Measurements from ENCODE around the gene PROX2. TPM values are rescaled to one million over a fixed set of nuclear protein-coding genes. Genes with fewer than 3 reads are reported as not detected.

The PROX2 gene
- total and polyA plus RNA-seq, 9 of the 15 experiments (the other 6 are each of a cell fraction or from before 2014, with no cell fraction given), result not detected

DNA sequence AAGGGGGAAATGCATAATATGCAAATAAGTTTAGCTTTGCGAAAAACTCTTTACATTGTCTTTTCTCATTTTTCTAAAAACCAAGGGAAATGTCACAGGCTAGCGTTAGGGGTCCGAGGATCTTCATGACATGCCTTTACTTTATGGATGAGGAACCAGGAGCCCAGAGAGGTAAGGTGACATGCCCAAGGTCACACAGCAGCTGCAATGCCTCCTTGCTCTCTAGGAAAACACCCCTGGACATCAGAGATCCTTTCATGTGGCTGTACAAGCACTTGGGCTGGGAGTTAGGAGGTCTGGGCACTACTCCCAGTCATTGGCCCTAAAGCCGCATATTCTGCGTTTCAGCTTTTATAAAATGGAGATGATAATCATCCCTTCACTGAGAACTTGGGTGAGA lies 741 bp downstream of the PROX2 start:
- H3K36me3 ChIP-seq (ENCODE audit: control insufficient read depth, insufficient read depth, low read length), result no peaks in the 10 kb centered on the region
- in situ Hi-C loops (cut with MboI), result no loop called here
- no peak overlapping the region for H2AFZ ChIP-seq (ENCODE audit: low read depth, low read length)
- H3K27me3 ChIP-seq (ENCODE audit: control insufficient read depth in 2 of 2, insufficient read depth in 2 of 2, low read length in 2 of 2), result no peaks in the 10 kb centered on the region
- TF ChIP-seq PCBP1 (IDR thresholded peaks at IDR 0.05; ENCODE audit: low read depth, low read length, poor library complexity, severe bottlenecking) (no peak), ZFP36 (IDR thresholded peaks at IDR 0.05; ENCODE audit: low read depth, low read length, partially characterized antibody) (peak; percentile 55), RBM25 (IDR thresholded peaks at IDR 0.05; ENCODE audit: low read depth, low read length, severe bottlenecking) (peak; percentile 37)
- ChIA-PET CTCF (ENCODE audit: low intra/inter-chr PET ratio) (no interaction called here), POLR2A (no interaction called here)
- H3K4me3 ChIP-seq, result no peak overlapping the region
- 56% methylated on average over 4 of the region's 5 CpGs for WGBS (ENCODE audit: insufficient coverage, low coverage, missing lambda C conversion rate)
- DNase-seq (ENCODE audit: extremely low read depth in 1 of 4, low spot score in 3 of 4) (no peak), ATAC-seq (no peak), FAIRE-seq (no peak)
- H3K4me1 ChIP-seq (replicated peaks in 1 of 2; ENCODE audit: control insufficient read depth in 2 of 2, insufficient read depth in 2 of 2, low read length in 2 of 2), result peaks cover 0 to 4% of the 10 kb centered on the region in 2 experiments; a peak in 1 of 5 replicates
- H3K79me2 ChIP-seq (ENCODE audit: control insufficient read depth, insufficient read depth, low read length), result no peaks in the 10 kb centered on the region
- H3K9ac ChIP-seq (ENCODE audit: insufficient read depth in 1 of 2, low read depth in 2 of 2, low read length in 2 of 2), result no peak overlapping the region
- no peaks in the 10 kb centered on the region for H3K9me3 ChIP-seq (replicated peaks; ENCODE audit: control insufficient read depth, insufficient read depth, low read depth, low read length)
- H4K20me1 ChIP-seq (replicated peaks; ENCODE audit: control insufficient read depth, insufficient read depth, low read length), result no peaks in the 10 kb centered on the region
- intact Hi-C loops (cut with micrococcal nuclease), result no loop called here
- no peaks in the 10 kb centered on the region for H3K9me1 ChIP-seq (ENCODE audit: control insufficient read depth, insufficient read depth, low read length)
- no peak overlapping the region for H3K4me2 ChIP-seq (ENCODE audit: insufficient read depth, low read length)
- no peak overlapping the region for H3K27ac ChIP-seq (ENCODE audit: extremely low read depth, low read depth, low read length)
- no TSS peak for BruUV-seq (replicated peaks)

DNA sequence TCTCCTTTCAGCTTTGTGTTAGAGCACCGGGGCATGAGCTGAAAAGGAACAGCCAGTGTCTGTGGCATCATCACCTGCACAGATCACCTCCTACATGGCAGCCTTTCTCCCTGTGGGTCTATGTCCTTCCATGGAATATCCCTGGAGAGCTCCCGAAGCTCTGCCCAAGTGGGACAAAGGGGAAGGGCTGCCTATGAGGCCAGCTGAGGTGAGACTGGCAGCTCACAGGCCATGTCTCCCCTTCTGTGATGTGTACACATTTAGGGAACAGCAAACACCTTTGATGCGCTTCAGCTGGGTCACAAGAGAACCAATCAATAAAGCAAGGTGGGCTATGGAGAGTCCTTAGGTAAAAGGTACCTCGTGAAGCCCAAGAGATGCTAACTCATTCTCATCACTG lies 4.1 kb downstream of the PROX2 start:
- intact Hi-C loops (cut with micrococcal nuclease) (no loop called here), in situ Hi-C loops (cut with MboI) (no loop called here)
- FAIRE-seq (no peak), ATAC-seq (no peak), DNase-seq (ENCODE audit: extremely low read depth in 1 of 4, low spot score in 3 of 4) (no peak)
- Histone ChIP-seq H3K9ac (ENCODE audit: insufficient read depth in 1 of 2, low read depth in 2 of 2, low read length in 2 of 2) (no peak overlapping the region), H3K27me3 (ENCODE audit: control insufficient read depth in 2 of 2, insufficient read depth in 2 of 2, low read length in 2 of 2) (no peaks in the 10 kb centered on the region), H4K20me1 (replicated peaks; ENCODE audit: control insufficient read depth, insufficient read depth, low read length) (no peaks in the 10 kb centered on the region), H3K4me1 (replicated peaks in 1 of 2; ENCODE audit: control insufficient read depth in 2 of 2, insufficient read depth in 2 of 2, low read length in 2 of 2) (peaks cover 0 to 4% of the 10 kb centered on the region in 2 experiments; a peak in 2 of 5 replicates), H3K4me3 (no peak overlapping the region), H3K36me3 (ENCODE audit: control insufficient read depth, insufficient read depth, low read length) (no peaks in the 10 kb centered on the region), H2AFZ (ENCODE audit: low read depth, low read length) (no peak overlapping the region), H3K27ac (ENCODE audit: extremely low read depth, low read depth, low read length) (no peak overlapping the region), H3K9me3 (replicated peaks; ENCODE audit: control insufficient read depth, insufficient read depth, low read depth, low read length) (no peaks in the 10 kb centered on the region), H3K79me2 (ENCODE audit: control insufficient read depth, insufficient read depth, low read length) (no peaks in the 10 kb centered on the region), H3K9me1 (ENCODE audit: control insufficient read depth, insufficient read depth, low read length) (no peaks in the 10 kb centered on the region), H3K4me2 (ENCODE audit: insufficient read depth, low read length) (no peak overlapping the region)
- BruUV-seq (replicated peaks), result no TSS peak
- POLR2A ChIA-PET, result interaction anchor here (0.6 to 1.3 kb wide), 3 partner anchors 9 to 19 kb away, joined by 3 to 5 read pairs (median 4); no protein-coding TSS in a partner anchor
- no peak for TF ChIP-seq JUND (IDR thresholded peaks at IDR 0.05; ENCODE audit: borderline replicate concordance, low read depth, low read length)
- no peak for TF ChIP-seq JUND (tag; IDR thresholded peaks at IDR 0.05; ENCODE audit: borderline replicate concordance, low read depth, low read length)
- no peak for TF ChIP-seq NFE2 (IDR thresholded peaks at IDR 0.05; ENCODE audit: low read depth)
- TF ChIP-seq ZNF263 (CRISPR knock-in tag; IDR thresholded peaks at IDR 0.05; ENCODE audit: borderline replicate concordance), result no peak
- TF ChIP-seq, protein P1, sequence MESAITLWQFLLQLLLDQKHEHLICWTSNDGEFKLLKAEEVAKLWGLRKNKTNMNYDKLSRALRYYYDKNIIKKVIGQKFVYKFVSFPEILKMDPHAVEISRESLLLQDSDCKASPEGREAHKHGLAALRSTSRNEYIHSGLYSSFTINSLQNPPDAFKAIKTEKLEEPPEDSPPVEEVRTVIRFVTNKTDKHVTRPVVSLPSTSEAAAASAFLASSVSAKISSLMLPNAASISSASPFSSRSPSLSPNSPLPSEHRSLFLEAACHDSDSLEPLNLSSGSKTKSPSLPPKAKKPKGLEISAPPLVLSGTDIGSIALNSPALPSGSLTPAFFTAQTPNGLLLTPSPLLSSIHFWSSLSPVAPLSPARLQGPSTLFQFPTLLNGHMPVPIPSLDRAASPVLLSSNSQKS (CRISPR knock-in tag; IDR thresholded peaks at IDR 0.05), result no peak
- TF ChIP-seq L3MBTL2 (IDR thresholded peaks at IDR 0.05), result no peak
- TF ChIP-seq ATF1 (CRISPR knock-in tag; IDR thresholded peaks at IDR 0.05), result no peak
- TF ChIP-seq ATF1 (tag; IDR thresholded peaks at IDR 0.05), result no peak
- no peak for TF ChIP-seq MCM5 (IDR thresholded peaks at IDR 0.05; ENCODE audit: low read depth)
- no peak for TF ChIP-seq FOXP1 (CRISPR knock-in tag; IDR thresholded peaks at IDR 0.05)
- TF ChIP-seq RHOXF2B (CRISPR knock-in tag; conservative IDR thresholded peaks at IDR 0.05), result no peak
- TF ChIP-seq, protein P2, sequence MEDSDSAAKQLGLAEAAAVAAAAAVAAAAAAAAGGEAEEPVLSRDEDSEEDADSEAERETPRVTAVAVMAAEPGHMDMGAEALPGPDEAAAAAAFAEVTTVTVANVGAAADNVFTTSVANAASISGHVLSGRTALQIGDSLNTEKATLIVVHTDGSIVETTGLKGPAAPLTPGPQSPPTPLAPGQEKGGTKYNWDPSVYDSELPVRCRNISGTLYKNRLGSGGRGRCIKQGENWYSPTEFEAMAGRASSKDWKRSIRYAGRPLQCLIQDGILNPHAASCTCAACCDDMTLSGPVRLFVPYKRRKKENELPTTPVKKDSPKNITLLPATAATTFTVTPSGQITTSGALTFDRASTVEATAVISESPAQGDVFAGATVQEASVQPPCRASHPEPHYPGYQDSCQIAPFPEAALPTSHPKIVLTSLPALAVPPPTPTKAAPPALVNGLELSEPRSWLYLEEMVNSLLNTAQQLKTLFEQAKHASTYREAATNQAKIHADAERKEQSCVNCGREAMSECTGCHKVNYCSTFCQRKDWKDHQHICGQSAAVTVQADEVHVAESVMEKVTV (CRISPR knock-in tag; IDR thresholded peaks at IDR 0.05), result no peak
- no peak for TF ChIP-seq TRIM28 (IDR thresholded peaks at IDR 0.05)
- WGBS (ENCODE audit: insufficient coverage, low coverage, missing lambda C conversion rate), result 15% methylated on average over 4 of the region's 4 CpGs
- CTCF ChIA-PET (ENCODE audit: low intra/inter-chr PET ratio), result no interaction called here
